Measurements from ENCODE around the gene ABCC5. TPM values are rescaled to one million over a fixed set of nuclear protein-coding genes. Genes with fewer than 3 reads are reported as not detected.

ABCC5 gene
- total RNA-seq, 1 donor from 2014 or later: 52.0 TPM

GRCh38 chr3:183984749-183985729 is 32.6 kb downstream of the ABCC5 start:
- Histone ChIP-seq H4K20me1 (ENCODE audit: insufficient read depth, low read length) (peaks cover 12% of the 10 kb centered on the region), H3K36me3 (ENCODE audit: insufficient read depth, low read length) (peaks cover 30% of the 10 kb centered on the region), H3K4me2 (ENCODE audit: low read length) (no peak overlapping the region), H3K79me2 (ENCODE audit: insufficient read depth, low read length) (no peaks in the 10 kb centered on the region), H3K27me3 (ENCODE audit: insufficient read depth, low read length) (no peaks in the 10 kb centered on the region), H3K9ac (ENCODE audit: low read length) (no peak overlapping the region), H3K9me3 (ENCODE audit: insufficient read depth, low read depth, low read length) (no peaks in the 10 kb centered on the region), H2AFZ (ENCODE audit: low read depth, low read length) (no peak overlapping the region), H3K4me3 (ENCODE audit: insufficient read depth, low read depth, low read length) (no peak overlapping the region), H3K4me1 (ENCODE audit: insufficient read depth, low read length) (no peaks in the 10 kb centered on the region), H3K27ac (ENCODE audit: low read depth, low read length) (no peak overlapping the region)
- H3K4me1 Mint-ChIP-seq (ENCODE audit: low read depth, unreplicated experiment): peaks cover 14% of the 10 kb centered on the region
- H3K27me3 Mint-ChIP-seq (ENCODE audit: low read depth, unreplicated experiment): no peaks in the 10 kb centered on the region
- H3K27ac Mint-ChIP-seq (ENCODE audit: unreplicated experiment): no peak overlapping the region
- no peak overlapping the region for H3K4me3 Mint-ChIP-seq (ENCODE audit: unreplicated experiment)
- DNase-seq (ENCODE audit: low read depth): no peak
- TF ChIP-seq EZH2 (IDR thresholded peaks at IDR 0.05; ENCODE audit: insufficient read depth, low read length): no peak
- TF ChIP-seq CTCF (IDR thresholded peaks at IDR 0.05; ENCODE audit: insufficient read depth, low read depth, low read length): no peak
- FAIRE-seq: no peak
- H3K36me3 Mint-ChIP-seq (ENCODE audit: low read depth, unreplicated experiment): peaks cover 36% of the 10 kb centered on the region
- no peaks in the 10 kb centered on the region for H3K9me3 Mint-ChIP-seq (ENCODE audit: unreplicated experiment)

DNA sequence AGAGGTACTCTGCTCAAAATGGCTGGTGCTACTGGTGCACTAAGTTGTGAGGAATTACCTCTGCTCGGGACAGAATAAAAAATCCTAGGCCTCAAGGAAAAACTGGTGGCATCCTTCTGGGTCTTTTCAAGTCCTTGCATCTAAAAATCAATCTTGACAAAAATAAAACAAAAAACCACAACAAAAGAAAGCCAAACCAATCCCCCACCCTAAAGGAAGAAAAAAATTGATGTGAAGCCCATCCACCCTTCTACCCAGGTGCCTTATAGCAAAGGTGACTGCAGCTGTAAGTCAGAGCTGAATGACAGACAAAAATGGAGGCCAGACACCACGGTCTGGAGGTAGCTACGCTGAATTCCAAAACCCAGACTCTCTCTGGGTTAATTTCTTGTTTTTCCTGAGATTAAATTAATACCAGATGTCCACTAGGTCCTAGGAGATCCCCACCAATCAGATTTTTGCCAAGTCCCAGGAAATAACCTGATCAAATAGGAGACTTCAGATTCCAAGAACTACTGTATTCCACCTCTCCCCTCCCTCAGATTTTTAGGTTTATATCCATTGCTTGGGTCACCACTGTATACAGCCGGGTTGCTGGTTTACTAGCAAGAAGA is 33.5 kb downstream of the ABCC5 start:
- H3K4me1 Mint-ChIP-seq (ENCODE audit: low read depth, unreplicated experiment): peaks cover 14% of the 10 kb centered on the region
- peaks cover 30% of the 10 kb centered on the region for H3K36me3 ChIP-seq (ENCODE audit: insufficient read depth, low read length)
- no peak overlapping the region for H3K4me3 Mint-ChIP-seq (ENCODE audit: unreplicated experiment)
- no peak overlapping the region for H3K27ac ChIP-seq (ENCODE audit: low read depth, low read length)
- H3K27me3 ChIP-seq (ENCODE audit: insufficient read depth, low read length): no peaks in the 10 kb centered on the region
- no peaks in the 10 kb centered on the region for H3K4me1 ChIP-seq (ENCODE audit: insufficient read depth, low read length)
- H3K4me3 ChIP-seq (ENCODE audit: insufficient read depth, low read depth, low read length): no peak overlapping the region
- FAIRE-seq (no peak), DNase-seq (ENCODE audit: low read depth) (no peak)
- H3K27ac Mint-ChIP-seq (ENCODE audit: unreplicated experiment): no peak overlapping the region
- no peak overlapping the region for H2AFZ ChIP-seq (ENCODE audit: low read depth, low read length)
- H3K9me3 Mint-ChIP-seq (ENCODE audit: unreplicated experiment): no peaks in the 10 kb centered on the region
- H4K20me1 ChIP-seq (ENCODE audit: insufficient read depth, low read length): peaks cover 12% of the 10 kb centered on the region
- no peak overlapping the region for H3K9ac ChIP-seq (ENCODE audit: low read length)
- no peaks in the 10 kb centered on the region for H3K79me2 ChIP-seq (ENCODE audit: insufficient read depth, low read length)
- no peaks in the 10 kb centered on the region for H3K27me3 Mint-ChIP-seq (ENCODE audit: low read depth, unreplicated experiment)
- TF ChIP-seq EZH2 (IDR thresholded peaks at IDR 0.05; ENCODE audit: insufficient read depth, low read length): no peak
- TF ChIP-seq CTCF (IDR thresholded peaks at IDR 0.05; ENCODE audit: insufficient read depth, low read depth, low read length): no peak
- no peaks in the 10 kb centered on the region for H3K9me3 ChIP-seq (ENCODE audit: insufficient read depth, low read depth, low read length)
- no peak overlapping the region for H3K4me2 ChIP-seq (ENCODE audit: low read length)
- peaks cover 38% of the 10 kb centered on the region for H3K36me3 Mint-ChIP-seq (ENCODE audit: low read depth, unreplicated experiment)

Measured in astrocyte (in vitro differentiated cells and primary cell).